ENCODE measurements around the gene FAM120A.

DNA sequence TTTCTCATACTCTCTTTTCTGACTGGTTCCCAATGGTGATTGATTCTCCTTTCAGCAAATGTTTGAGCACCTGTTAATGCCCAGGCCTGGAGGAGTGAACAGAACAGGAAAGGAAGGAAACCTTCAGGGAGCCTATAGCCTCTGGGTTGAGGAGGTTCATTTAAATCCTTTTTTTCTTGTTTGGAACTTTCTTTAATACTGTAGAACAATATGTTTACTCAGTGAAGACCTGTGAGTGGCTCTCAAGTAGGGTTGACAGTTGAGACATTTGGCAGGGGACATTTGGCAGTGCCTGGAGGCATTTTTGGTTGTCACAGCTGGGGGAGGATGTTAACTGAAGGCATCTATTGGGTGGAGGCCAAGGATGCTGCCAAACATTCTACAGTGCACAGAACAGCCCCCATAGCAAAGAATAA is 8.0 kb downstream of the FAM120A start:
- TF ChIP-seq, protein P1, sequence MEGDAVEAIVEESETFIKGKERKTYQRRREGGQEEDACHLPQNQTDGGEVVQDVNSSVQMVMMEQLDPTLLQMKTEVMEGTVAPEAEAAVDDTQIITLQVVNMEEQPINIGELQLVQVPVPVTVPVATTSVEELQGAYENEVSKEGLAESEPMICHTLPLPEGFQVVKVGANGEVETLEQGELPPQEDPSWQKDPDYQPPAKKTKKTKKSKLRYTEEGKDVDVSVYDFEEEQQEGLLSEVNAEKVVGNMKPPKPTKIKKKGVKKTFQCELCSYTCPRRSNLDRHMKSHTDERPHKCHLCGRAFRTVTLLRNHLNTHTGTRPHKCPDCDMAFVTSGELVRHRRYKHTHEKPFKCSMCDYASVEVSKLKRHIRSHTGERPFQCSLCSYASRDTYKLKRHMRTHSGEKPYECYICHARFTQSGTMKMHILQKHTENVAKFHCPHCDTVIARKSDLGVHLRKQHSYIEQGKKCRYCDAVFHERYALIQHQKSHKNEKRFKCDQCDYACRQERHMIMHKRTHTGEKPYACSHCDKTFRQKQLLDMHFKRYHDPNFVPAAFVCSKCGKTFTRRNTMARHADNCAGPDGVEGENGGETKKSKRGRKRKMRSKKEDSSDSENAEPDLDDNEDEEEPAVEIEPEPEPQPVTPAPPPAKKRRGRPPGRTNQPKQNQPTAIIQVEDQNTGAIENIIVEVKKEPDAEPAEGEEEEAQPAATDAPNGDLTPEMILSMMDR (IDR thresholded peaks at IDR 0.05 in 4 of 5, conservative IDR thresholded peaks at IDR 0.05 in 1 of 5), result no peak
- TF ChIP-seq POLR2A (IDR thresholded peaks at IDR 0.05), result no peak
